Measurements from ENCODE around the gene SH3RF3.

Gene SH3RF3

GRCh38 chr2:109337221-109337620 lies 208.2 kb downstream of the SH3RF3 start:
- no peak overlapping the region for H3K4me3 ChIP-seq (ENCODE audit: control insufficient read depth, low read depth, low read length)
- DNase-seq (ENCODE audit: low read depth) = no peak
- no peak for TF ChIP-seq CTCF (IDR thresholded peaks at IDR 0.05; ENCODE audit: control insufficient read depth, insufficient read depth, low read depth, low read length, missing control alignments)

- no peak for TF ChIP-seq CTCF (IDR thresholded peaks at IDR 0.05; ENCODE audit: control insufficient read depth, insufficient read depth, low read depth, low read length, missing control alignments)
- H3K4me3 ChIP-seq (ENCODE audit: control insufficient read depth, low read depth, low read length) = no peak overlapping the region
- DNase-seq (ENCODE audit: low read depth) = no peak
Measured at GRCh38 chr2:109339519-109339966, 210.5 kb downstream of the SH3RF3 start.

GRCh38 chr2:109340381-109340780 lies 211.4 kb downstream of the SH3RF3 start:
- DNase-seq (ENCODE audit: low read depth) = no peak
- TF ChIP-seq CTCF (IDR thresholded peaks at IDR 0.05; ENCODE audit: control insufficient read depth, insufficient read depth, low read depth, low read length, missing control alignments) = no peak
- no peak overlapping the region for H3K4me3 ChIP-seq (ENCODE audit: control insufficient read depth, low read depth, low read length)

- no peak overlapping the region for H3K4me3 ChIP-seq (ENCODE audit: control insufficient read depth, low read depth, low read length)
- TF ChIP-seq CTCF (IDR thresholded peaks at IDR 0.05; ENCODE audit: control insufficient read depth, insufficient read depth, low read depth, low read length, missing control alignments) = no peak
- DNase-seq (ENCODE audit: low read depth) = no peak
Measured at GRCh38 chr2:109341355-109342255, 212.6 kb downstream of the SH3RF3 start.

- TF ChIP-seq CTCF (IDR thresholded peaks at IDR 0.05; ENCODE audit: control insufficient read depth, insufficient read depth, low read depth, low read length, missing control alignments) = no peak
- DNase-seq (ENCODE audit: low read depth) = no peak
- no peak overlapping the region for H3K4me3 ChIP-seq (ENCODE audit: control insufficient read depth, low read depth, low read length)
Measured at GRCh38 chr2:109342256-109342850, 213.3 kb downstream of the SH3RF3 start.

- DNase-seq (ENCODE audit: low read depth) = no peak
- no peak overlapping the region for H3K4me3 ChIP-seq (ENCODE audit: control insufficient read depth, low read depth, low read length)
- TF ChIP-seq CTCF (IDR thresholded peaks at IDR 0.05; ENCODE audit: control insufficient read depth, insufficient read depth, low read depth, low read length, missing control alignments) = no peak
Measured at GRCh38 chr2:109342930-109343329, 213.9 kb downstream of the SH3RF3 start.
